HG03342 (cell line): ENCODE results near the gene MYH6.

Experiments used
- ATAC-seq: cut with Tn5 transposase; IDR thresholded peaks from one replicate; pipeline ENCODE4 v1.9.1; 2021; ENCODE audit warnings: mild to moderate bottlenecking, moderate library complexity; ENCODE audit not compliant: unreplicated experiment

Gene MYH6

GRCh38 chr14:23379366-23380196, 28.5 kb downstream of the MYH6 start:
- no peak for ATAC-seq

DNA sequence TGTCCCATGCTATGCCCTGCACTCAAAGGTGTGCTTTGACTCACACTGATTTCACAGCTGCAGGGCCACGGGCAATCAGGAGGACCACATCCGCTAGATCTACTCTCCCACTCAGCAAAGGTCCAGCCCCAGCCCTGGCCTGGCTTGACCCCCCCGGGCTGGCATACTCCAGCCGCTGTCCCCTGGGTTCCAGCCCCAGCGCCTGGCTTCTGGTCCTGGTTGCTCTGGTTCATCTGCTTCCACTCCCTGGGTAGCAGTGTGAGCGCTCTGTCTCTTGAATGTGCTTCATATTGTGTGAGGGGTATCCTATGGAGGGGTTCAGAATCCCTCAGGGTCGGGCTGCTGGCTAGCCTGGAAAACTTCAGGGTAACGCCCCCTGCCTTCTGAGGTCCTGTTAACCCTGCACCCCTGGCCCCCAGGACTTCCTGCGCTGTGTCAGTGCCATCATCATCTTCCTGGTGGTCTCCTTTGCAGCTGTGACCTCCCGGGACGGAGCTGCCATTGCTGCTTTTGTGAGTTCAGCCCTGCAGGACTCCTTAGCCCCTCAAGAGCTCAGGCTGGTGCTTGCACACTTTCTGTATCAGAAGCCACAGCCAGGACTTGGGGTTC, 29.4 kb downstream of the MYH6 start:
- ATAC-seq: no peak

- ATAC-seq: no peak
Observed at GRCh38 chr14:23377573-23378563, 30.2 kb downstream of the MYH6 start.

GRCh38 chr14:23377198-23377550, 30.9 kb downstream of the MYH6 start:
- ATAC-seq: no peak

GRCh38 chr14:23376482-23377197, 31.4 kb downstream of the MYH6 start, which contains the start of gene CMTM5:
TSS of gene CMTM5 (plus strand) at chr14:23377046. CDS start at chr14:23377252, 206 bp downstream.
- ATAC-seq: no peak

GRCh38 chr14:23375527-23376251, 32.4 kb downstream of the MYH6 start:
- no peak for ATAC-seq

DNA sequence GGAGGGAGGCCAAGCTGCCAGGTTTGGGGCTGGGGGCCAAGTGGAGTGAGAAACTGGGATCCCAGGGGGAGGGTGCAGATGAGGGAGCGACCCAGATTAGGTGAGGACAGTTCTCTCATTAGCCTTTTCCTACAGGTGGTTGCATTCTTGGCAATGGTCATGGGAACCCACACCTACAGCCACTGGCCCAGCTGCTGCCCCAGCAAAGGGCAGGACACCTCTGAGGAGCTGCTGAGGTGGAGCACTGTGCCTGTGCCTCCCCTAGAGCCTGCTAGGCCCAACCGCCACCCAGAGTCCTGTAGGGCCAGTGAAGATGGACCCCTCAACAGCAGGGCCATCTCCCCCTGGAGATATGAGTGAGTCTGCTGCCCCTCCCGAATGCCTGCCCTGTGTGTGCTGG, 35.0 kb downstream of the MYH6 start:
- no peak for ATAC-seq

- ATAC-seq: no peak
Observed at GRCh38 chr14:23372509-23372908, 35.6 kb downstream of the MYH6 start, which contains the start of gene IL25. TSS of gene IL25 (plus strand) at chr14:23372809.

DNA sequence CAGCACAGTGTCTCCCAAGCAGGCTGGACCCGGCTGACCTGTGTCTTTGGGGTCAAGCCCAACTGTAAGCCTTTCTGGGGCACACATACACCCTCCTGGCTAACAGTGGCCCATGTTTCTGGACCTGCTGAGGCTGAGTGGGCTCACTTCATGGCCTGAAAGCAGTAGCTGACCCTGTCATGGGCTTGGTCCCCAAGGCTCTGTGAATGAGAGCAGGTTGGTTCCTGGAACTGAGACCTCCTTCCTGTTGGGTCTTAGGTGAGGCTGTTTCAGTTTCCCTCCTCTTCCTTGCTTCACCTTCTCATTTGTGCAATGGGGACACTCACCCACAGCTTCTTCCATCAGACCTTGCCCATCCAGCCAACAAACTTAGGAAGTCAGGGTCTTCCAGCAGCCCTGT, 36.2 kb downstream of the MYH6 start:
- ATAC-seq: no peak

DNA sequence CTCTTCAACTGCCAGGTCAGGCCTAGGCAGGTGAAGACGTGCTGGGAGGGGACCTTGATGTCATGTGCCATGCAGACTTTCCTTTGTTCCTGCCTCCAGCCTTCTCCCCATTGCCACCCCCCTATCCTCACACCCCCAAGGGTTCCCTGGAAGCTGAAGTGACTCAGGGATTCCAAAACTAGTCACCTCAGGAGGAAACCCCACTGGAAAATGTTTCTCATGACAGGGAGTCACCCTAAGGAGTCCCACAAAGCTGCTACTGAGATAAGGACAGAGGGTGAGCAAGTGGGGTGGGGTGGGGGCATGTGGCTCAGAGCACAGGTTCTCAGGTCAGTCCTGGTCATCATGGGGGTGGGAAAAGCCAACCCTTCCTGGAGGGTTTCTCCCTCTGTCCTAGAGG, 37.9 kb downstream of the MYH6 start:
- no peak for ATAC-seq

GRCh38 chr14:23366426-23366921, 41.6 kb downstream of the MYH6 start:
- no peak for ATAC-seq

- ATAC-seq: no peak
Observed at GRCh38 chr14:23365732-23366425, 42.2 kb downstream of the MYH6 start.

DNA sequence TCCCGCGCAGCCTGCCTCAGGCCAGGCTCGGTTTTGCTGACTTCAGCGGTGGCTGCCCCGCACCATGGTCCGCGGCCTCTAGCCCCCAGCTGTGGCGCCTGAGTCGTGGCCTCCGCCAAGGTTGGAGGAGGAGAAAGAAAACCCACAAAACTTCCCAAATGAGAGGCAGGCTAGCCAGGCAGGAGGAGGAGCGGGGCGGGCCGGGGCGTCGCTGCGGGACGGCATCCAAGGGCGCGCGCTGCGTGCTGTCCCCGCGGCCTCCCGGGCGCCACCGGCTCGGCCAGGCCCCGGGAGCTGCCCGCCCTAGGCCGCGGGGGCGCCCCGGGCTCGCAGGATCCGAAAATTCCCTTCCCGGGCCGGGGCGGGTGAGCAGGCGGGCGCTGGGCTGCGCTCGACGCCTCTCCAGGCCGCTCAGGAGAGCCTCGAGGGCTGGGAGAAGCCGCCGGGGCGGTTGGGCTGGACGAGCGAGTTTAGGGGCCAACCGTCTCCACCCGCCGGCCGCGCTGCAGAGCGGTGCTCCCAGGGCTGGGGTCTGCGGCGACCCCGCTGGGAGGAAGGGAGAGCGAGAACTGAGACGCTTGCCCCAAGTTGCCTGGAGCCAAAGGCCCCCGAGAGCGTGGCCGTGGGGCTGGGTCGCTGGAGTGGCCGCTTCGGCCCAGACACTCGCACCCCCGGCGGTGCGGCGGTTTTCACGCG, 42.9 kb downstream of the MYH6 start, which contains the start of gene EFS:
TSS of gene EFS (minus strand) at position 137 of the 696 bp plus-strand sequence. CDS start 147 bp downstream, outside the sequence.
- no peak for ATAC-seq

DNA sequence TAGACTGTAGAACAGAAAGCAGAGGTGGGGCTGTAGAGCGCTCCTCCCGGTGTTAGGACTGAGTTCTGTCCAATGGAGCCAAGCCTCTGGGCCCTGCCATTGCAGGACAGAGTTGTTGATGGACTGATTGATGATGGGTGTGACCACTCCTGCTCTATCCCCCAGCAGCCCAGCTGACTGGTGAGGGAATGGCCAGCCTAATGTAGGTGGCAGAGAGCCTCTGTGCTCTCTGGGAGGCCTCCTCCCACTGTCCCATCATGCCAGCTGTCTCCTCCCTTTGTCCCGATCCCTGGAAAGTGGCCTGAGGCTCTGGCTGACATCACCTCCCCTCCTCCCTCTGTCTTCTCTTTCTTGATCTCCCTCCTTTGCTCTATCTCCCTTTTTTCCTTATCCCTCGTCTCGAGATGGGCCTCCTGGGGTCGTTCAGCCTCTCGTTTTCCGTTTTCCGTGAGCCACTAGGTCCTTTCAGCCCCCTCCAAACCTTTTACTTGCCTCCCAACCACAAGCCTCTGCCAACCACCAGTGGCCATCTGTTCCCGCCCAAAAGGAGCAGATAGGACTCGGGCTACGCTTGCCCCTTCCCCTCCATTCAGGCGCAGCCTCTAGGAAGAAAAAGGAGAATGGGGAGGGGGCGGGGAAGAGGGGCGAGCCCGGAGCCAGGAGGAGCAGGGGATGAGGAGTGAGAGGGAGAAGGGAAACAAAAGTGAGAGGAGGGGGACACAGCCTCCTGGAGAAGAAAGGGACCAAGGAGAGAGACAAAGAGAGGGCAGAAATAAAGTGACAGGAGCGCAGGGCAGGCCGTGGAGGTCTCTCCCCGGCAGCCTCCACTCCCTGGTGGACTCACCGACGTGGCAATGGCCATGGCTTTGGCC, 43.7 kb downstream of the MYH6 start:
- ATAC-seq: no peak

DNA sequence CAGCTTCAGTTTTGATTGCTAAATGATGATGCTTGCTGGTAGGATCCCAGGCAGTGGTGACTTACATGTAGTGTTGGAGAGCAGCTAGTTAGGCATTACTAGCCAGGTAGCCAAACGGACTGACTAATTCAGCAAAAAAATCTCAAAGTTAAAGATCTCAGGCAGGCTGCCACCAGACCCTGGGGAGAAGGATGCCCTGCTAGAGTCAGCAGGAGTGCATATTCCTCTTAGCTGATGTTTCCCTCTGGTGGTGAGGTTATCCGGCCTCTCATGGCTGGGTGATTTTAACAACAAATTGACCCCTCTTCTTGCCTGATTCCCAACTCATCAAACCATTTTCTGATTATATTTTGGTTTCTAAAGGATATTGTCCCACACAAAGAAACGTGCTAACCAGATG, 45.9 kb downstream of the MYH6 start:
- no peak for ATAC-seq

GRCh38 chr14:23361763-23362162, 46.3 kb downstream of the MYH6 start:
- ATAC-seq: no peak

DNA sequence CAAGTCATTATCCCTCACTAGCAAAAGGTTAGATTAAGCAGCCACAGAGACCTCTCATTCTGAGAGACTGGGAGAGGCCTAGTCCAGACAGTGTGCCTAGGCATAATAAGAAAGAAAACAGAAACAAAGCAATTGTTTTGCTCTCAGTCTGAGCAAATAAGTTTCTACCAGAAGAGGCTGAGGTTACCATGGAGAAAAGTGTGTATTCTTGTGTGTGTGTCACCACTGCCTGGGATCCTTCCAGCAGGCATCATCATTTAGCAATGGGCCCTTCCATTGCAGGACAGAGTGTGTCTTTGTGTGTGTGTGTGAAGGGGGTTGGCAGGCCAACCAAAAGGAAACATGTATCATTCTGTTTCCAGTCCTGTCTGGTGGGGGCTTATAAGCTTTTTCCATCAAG, 46.8 kb downstream of the MYH6 start:
- no peak for ATAC-seq
